Measurements from ENCODE around the gene TMTC2. TPM values are rescaled to one million over a fixed set of nuclear protein-coding genes. Genes with fewer than 3 reads are reported as not detected.

Gene TMTC2
- total and polyA plus RNA-seq, 10 of the 15 experiments (the other 5 are each of a cell fraction or from before 2014, with no cell fraction given), result 0.14 to 9.7 (median 1.2) TPM

GRCh38 chr12:82930301-82930700, 243.6 kb downstream of the TMTC2 start (continued):
- no peak for TF ChIP-seq SKIL (IDR thresholded peaks at IDR 0.05; ENCODE audit: low read depth, poor library complexity, severe bottlenecking)
- TF ChIP-seq NFXL1 (IDR thresholded peaks at IDR 0.05; ENCODE audit: borderline replicate concordance), result no peak
- no peak for TF ChIP-seq ZNF207 (IDR thresholded peaks at IDR 0.05; ENCODE audit: borderline replicate concordance)
- TF ChIP-seq SUPT20H (IDR thresholded peaks at IDR 0.05; ENCODE audit: borderline replicate concordance, control insufficient read depth, low read depth, low read length), result no peak
- TF ChIP-seq JUNB (IDR thresholded peaks at IDR 0.05), result no peak

GRCh38 chr12:82931349-82932116, 244.8 kb downstream of the TMTC2 start:
- ChIA-PET POLR2A (no interaction called here), CTCF (interaction anchor here (1.6 kb wide), 1 partner anchor 245 kb away, joined by 4 read pairs; the partner anchor contains the start of gene TMTC2), RAD21 (ENCODE audit: unreplicated experiment) (no interaction called here), SMC1A (ENCODE audit: uncharacterized antibody, unreplicated experiment) (no interaction called here)
- Histone ChIP-seq H3K36me3 (ENCODE audit: control insufficient read depth in 2 of 2, insufficient read depth in 2 of 2, low read length in 1 of 2) (no peaks in the 10 kb centered on the region), H3K27me3 (replicated peaks in 1 of 2; ENCODE audit: control insufficient read depth in 2 of 2, insufficient read depth in 2 of 2, low read length in 1 of 2) (no peaks in the 10 kb centered on the region), H4K20me1 (ENCODE audit: control insufficient read depth, insufficient read depth) (no peaks in the 10 kb centered on the region), H3K27ac (ENCODE audit: control insufficient read depth, insufficient read depth) (no peak overlapping the region), H3K4me3 (no peak overlapping the region), H3K4me1 (ENCODE audit: control insufficient read depth, insufficient read depth, low read length) (no peaks in the 10 kb centered on the region), H3K9me3 (replicated peaks; ENCODE audit: control insufficient read depth, insufficient read depth, low read length) (no peaks in the 10 kb centered on the region), H3K4me2 (ENCODE audit: control insufficient read depth, insufficient read depth) (no peak overlapping the region), H3K79me2 (ENCODE audit: control insufficient read depth, insufficient read depth, low read length) (no peaks in the 10 kb centered on the region), H2AFZ (ENCODE audit: control insufficient read depth, low read depth, low read length) (no peak overlapping the region), H3K9ac (ENCODE audit: control insufficient read depth, insufficient read depth, low read length) (no peak overlapping the region)
- no peak for TF ChIP-seq MEF2B (IDR thresholded peaks at IDR 0.05; ENCODE audit: partially characterized antibody, poor library complexity, severe bottlenecking)
- TF ChIP-seq RB1 (IDR thresholded peaks at IDR 0.05; ENCODE audit: borderline replicate concordance), result no peak
- TF ChIP-seq KLF5 (IDR thresholded peaks at IDR 0.05; ENCODE audit: partially characterized antibody), result no peak
- TF ChIP-seq PML (IDR thresholded peaks at IDR 0.05; ENCODE audit: low read length), result no peak
- TF ChIP-seq ZBTB33 (IDR thresholded peaks at IDR 0.05), result no peak
- no peak for TF ChIP-seq SUPT20H (IDR thresholded peaks at IDR 0.05; ENCODE audit: borderline replicate concordance, control insufficient read depth, low read depth, low read length)
- TF ChIP-seq BRCA1 (IDR thresholded peaks at IDR 0.05; ENCODE audit: low read depth, low read length), result no peak
- WGBS (ENCODE audit: insufficient coverage, insufficient replicate concordance, low lambda C conversion rate, missing lambda C conversion rate), result 70% methylated on average over 5 of the region's 5 CpGs
- intact Hi-C loops (cut with micrococcal nuclease; ENCODE audit: unreplicated experiment), result no loop called here
- in situ Hi-C loops (cut with MboI), result no loop called here
- BruUV-seq (replicated peaks), result no TSS peak
- ATAC-seq (no peak), FAIRE-seq (no peak), DNase-seq (ENCODE audit: low read depth, low spot score) (no peak)

All from GM12878 (cell line).